ENCODE data around the gene EIF2A. TPM values are rescaled to one million over a fixed set of nuclear protein-coding genes. Genes with fewer than 3 reads are reported as not detected.

Gene EIF2A
- total RNA-seq, 1 experiment from 2014 or later = 74.1 TPM

DNA sequence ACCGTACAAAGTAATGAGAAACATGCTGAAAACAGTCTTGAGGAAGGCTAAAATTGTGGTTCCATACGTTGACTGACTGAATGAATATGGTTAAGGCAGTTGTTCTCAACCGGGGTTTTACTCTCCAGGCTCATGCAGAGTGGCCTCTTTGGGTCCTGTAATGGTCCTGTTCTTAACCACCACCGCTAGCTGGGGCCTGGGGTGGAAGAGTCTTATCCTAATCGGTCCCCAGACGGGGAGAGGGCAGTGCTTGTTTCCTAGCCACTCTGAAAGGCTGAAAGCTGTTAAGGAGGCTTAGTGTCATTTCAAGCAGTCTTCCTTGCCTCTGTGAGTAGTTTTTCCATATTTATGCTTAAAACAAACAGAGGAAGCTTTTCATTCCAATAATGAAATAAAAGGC is 88.5 kb downstream of the EIF2A start:
- Histone ChIP-seq H2AFZ (ENCODE audit: low read length) (no peak overlapping the region), H3K79me1 (ENCODE audit: insufficient read depth, low read depth, low read length, poor library complexity, severe bottlenecking) (no peaks in the 10 kb centered on the region), H3K14ac (ENCODE audit: insufficient read depth, low read length) (no peak overlapping the region), H4K8ac (replicated peaks; ENCODE audit: insufficient read length, low read depth, low read length) (no peak overlapping the region), H2BK15ac (ENCODE audit: low read depth, low read length) (no peak overlapping the region), H3K4ac (ENCODE audit: low read depth, low read length) (no peak overlapping the region), H3K9ac (ENCODE audit: extremely low read depth, insufficient read length, low read length) (no peak overlapping the region), H3K23me2 (ENCODE audit: insufficient read length, low read depth, low read length, poor library complexity, severe bottlenecking) (no peaks in the 10 kb centered on the region), H3K56ac (ENCODE audit: insufficient read length, low read depth, low read length) (no peak overlapping the region), H3K18ac (ENCODE audit: insufficient read length, low read depth, low read length) (no peak overlapping the region), H3K4me2 (ENCODE audit: insufficient read depth, insufficient read length, low read length) (no peak overlapping the region), H2BK120ac (ENCODE audit: low read depth, low read length, poor library complexity, severe bottlenecking) (no peak overlapping the region), H3K79me2 (ENCODE audit: insufficient read depth, low read length) (no peaks in the 10 kb centered on the region), H3K27me3 (ENCODE audit: insufficient read depth, low read length) (no peaks in the 10 kb centered on the region), H4K91ac (ENCODE audit: insufficient read length, low read depth, low read length) (no peak overlapping the region), H2BK12ac (ENCODE audit: insufficient read length, low read depth, low read length) (no peak overlapping the region), H3K4me1 (ENCODE audit: insufficient read depth, low read length) (no peaks in the 10 kb centered on the region; the same call in 1 of the 2 replicates), H3K23ac (ENCODE audit: insufficient read length, low read depth, low read length) (no peak overlapping the region), H2BK20ac (ENCODE audit: low read depth, low read length, poor library complexity, severe bottlenecking) (no peak overlapping the region), H3K27ac (ENCODE audit: insufficient read length, low read depth, low read length) (no peak overlapping the region), H4K20me1 (ENCODE audit: control insufficient read depth, insufficient read depth, insufficient read length) (no peaks in the 10 kb centered on the region), H3T11ph (ENCODE audit: low read length) (no peak overlapping the region), H2BK5ac (ENCODE audit: insufficient read length, low read length) (no peak overlapping the region), H2AK5ac (ENCODE audit: insufficient read length, low read length) (no peak overlapping the region), H3K9me3 (ENCODE audit: control insufficient read depth, low read depth, low read length) (no peaks in the 10 kb centered on the region), H4K5ac (ENCODE audit: insufficient read length, low read depth, low read length) (no peak overlapping the region)
- Mint-ChIP-seq H3K36me3 (ENCODE audit: insufficient read depth in 1 of 3, low read depth in 3 of 3) (peaks cover 0 to 3% (median 3%) of the 10 kb centered on the region in 3 experiments; a peak in 3 of 7 replicates), H3K27me3 (ENCODE audit: low read depth) (no peaks in the 10 kb centered on the region), H3K4me3 (no peak overlapping the region), H3K4me1 (peaks cover 13 to 14% of the 10 kb centered on the region in 2 experiments), H3K27ac (peak overlapping the region in 1 of 3 experiments; percentile 15; a peak in 1 of 7 replicates), H3K9me3 (no peaks in the 10 kb centered on the region)
- TF ChIP-seq, protein P1, sequence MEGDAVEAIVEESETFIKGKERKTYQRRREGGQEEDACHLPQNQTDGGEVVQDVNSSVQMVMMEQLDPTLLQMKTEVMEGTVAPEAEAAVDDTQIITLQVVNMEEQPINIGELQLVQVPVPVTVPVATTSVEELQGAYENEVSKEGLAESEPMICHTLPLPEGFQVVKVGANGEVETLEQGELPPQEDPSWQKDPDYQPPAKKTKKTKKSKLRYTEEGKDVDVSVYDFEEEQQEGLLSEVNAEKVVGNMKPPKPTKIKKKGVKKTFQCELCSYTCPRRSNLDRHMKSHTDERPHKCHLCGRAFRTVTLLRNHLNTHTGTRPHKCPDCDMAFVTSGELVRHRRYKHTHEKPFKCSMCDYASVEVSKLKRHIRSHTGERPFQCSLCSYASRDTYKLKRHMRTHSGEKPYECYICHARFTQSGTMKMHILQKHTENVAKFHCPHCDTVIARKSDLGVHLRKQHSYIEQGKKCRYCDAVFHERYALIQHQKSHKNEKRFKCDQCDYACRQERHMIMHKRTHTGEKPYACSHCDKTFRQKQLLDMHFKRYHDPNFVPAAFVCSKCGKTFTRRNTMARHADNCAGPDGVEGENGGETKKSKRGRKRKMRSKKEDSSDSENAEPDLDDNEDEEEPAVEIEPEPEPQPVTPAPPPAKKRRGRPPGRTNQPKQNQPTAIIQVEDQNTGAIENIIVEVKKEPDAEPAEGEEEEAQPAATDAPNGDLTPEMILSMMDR (conservative IDR thresholded peaks at IDR 0.05) = no peak
- DNase-seq = no peak
- WGBS (ENCODE audit: extremely low coverage, insufficient read length, low lambda C conversion rate) = no CpG with 5 or more reads among the region's 6 CpGs

All from H9 (cell line).